ENCODE measurements around the gene NUP35.

The NUP35 gene

GRCh38 chr2:183124222-183124956 lies at the start of gene NUP35:
TSS of gene NUP35 (plus strand) at chr2:183124443. CDS start at chr2:183124458, 15 bp downstream.
- peak; percentile 95 for DNase-seq (ENCODE audit: low spot score)

- no peak for DNase-seq (ENCODE audit: low spot score)
Observed at GRCh38 chr2:183078163-183078463, 46.1 kb upstream of the NUP35 start.

- DNase-seq (ENCODE audit: low spot score) = peak; percentile 99
Observed at GRCh38 chr2:183078464-183079138, 45.6 kb upstream of the NUP35 start, which contains the start of gene DUSP19. TSS of gene DUSP19 (plus strand) at chr2:183078747. CDS start at chr2:183078934, 187 bp downstream.

- DNase-seq (ENCODE audit: low spot score) = peak; percentile 72
Observed at GRCh38 chr2:183079139-183079775, 45.0 kb upstream of the NUP35 start.

GRCh38 chr2:183081911-183082310 lies 42.3 kb upstream of the NUP35 start:
- DNase-seq (ENCODE audit: low spot score) = no peak

GRCh38 chr2:183088061-183088460 lies 36.2 kb upstream of the NUP35 start:
- DNase-seq (ENCODE audit: low spot score) = no peak

- no peak for DNase-seq (ENCODE audit: low spot score)
Observed at GRCh38 chr2:183089192-183089851, 34.9 kb upstream of the NUP35 start.

- DNase-seq (ENCODE audit: low spot score) = no peak
Observed at GRCh38 chr2:183091318-183091953, 32.8 kb upstream of the NUP35 start.

- DNase-seq (ENCODE audit: low spot score) = no peak
Observed at GRCh38 chr2:183091954-183092345, 32.3 kb upstream of the NUP35 start.

GRCh38 chr2:183093857-183094657 lies 30.2 kb upstream of the NUP35 start:
- DNase-seq (ENCODE audit: low spot score) = no peak

- DNase-seq (ENCODE audit: low spot score) = no peak
Observed at GRCh38 chr2:183105402-183106134, 18.7 kb upstream of the NUP35 start.

- no peak for DNase-seq (ENCODE audit: low spot score)
Observed at GRCh38 chr2:183112577-183112976, 11.7 kb upstream of the NUP35 start.

- no peak for DNase-seq (ENCODE audit: low spot score)
Observed at GRCh38 chr2:183113630-183114029, 10.6 kb upstream of the NUP35 start.

GRCh38 chr2:183117226-183117625 lies 7.0 kb upstream of the NUP35 start:
- DNase-seq (ENCODE audit: low spot score) = no peak

GRCh38 chr2:183123117-183123958 lies 905 bp upstream of the NUP35 start:
- peak; percentile 18 for DNase-seq (ENCODE audit: low spot score)

- no peak for DNase-seq (ENCODE audit: low spot score)
Observed at GRCh38 chr2:183123959-183124221, 353 bp upstream of the NUP35 start.

GRCh38 chr2:183124957-183125255 lies 663 bp downstream of the NUP35 start:
- no peak for DNase-seq (ENCODE audit: low spot score)

- no peak for DNase-seq (ENCODE audit: low spot score)
Observed at GRCh38 chr2:183125659-183126341, 1.6 kb downstream of the NUP35 start.

- DNase-seq (ENCODE audit: low spot score) = no peak
Observed at GRCh38 chr2:183126635-183127034, 2.4 kb downstream of the NUP35 start.

- no peak for DNase-seq (ENCODE audit: low spot score)
Observed at GRCh38 chr2:183134016-183134415, 9.8 kb downstream of the NUP35 start.

All from cerebellar cortex (tissue), 1 donor.